Adrenal gland (tissue), 12 donors: ENCODE results near the gene RGL1. TPM values are rescaled to one million over a fixed set of nuclear protein-coding genes. Genes with fewer than 3 reads are reported as not detected.

Source experiments
- DNase-seq, 7 donors: peaks; one replicate each; pipeline ENCODE4 v3.0.0-alpha.2; 2019 to 2020
- H3K27ac ChIP-seq, 5 donors: fragments of 200-600 bp; sonication (generic) in 4 of 5; 1 replicate in 3 of 5; 2 replicates in 2 of 5; pipeline versions ENCODE4 v1.5.1 to v1.8.0; 2016 to 2020; ENCODE audit warnings: mild to moderate bottlenecking in 1 of 5
- H3K27me3 ChIP-seq: fragments of 200-600 bp; 2 replicates; pipeline ENCODE4 v1.8.0; 2021
- H3K36me3 ChIP-seq, 2 donors: fragments of 200-600 bp; replicated peaks in 1 of 2; 1 replicate in 1 of 2; 2 replicates in 1 of 2; pipeline versions ENCODE4 v1.5.1 to v1.8.0; 2018 to 2022
- H3K4me1 ChIP-seq, 2 donors: fragments of 200-600 bp; replicated peaks in 1 of 2; 1 replicate in 1 of 2; 2 replicates in 1 of 2; pipeline versions ENCODE4 v1.5.1 to v1.8.0; 2018 to 2021
- H3K4me3 ChIP-seq, 4 donors: fragments of 200-600 bp; sonication (generic) in 3 of 4; one replicate each; pipeline ENCODE4 v1.5.1; 2016 to 2018
- H3K9me3 ChIP-seq, 3 donors: fragments of 200-600 bp; sonication (generic) in 1 of 3; replicated peaks in 1 of 3; 1 replicate in 2 of 3; 2 replicates in 1 of 3; pipeline versions ENCODE4 v1.5.1 to v1.8.0; 2016 to 2021
- POLR2A ChIP-seq, 2 donors: fragments of 450-650 bp; IDR thresholded peaks; one replicate each; pipeline ENCODE4 v1.6.1; 2017; ENCODE audit warnings: antibody characterized with exemption in 2 of 2, mild to moderate bottlenecking in 2 of 2, moderate library complexity in 1 of 2
- WGBS, 4 donors: extraction: QIAGEN DNeasy Blood & Tissue Kit in 2 of 4; methylation state at CpG; one replicate each; pipeline versions ENCODE4 v1.1.5 to v1.1.7; 2013 to 2017; 5-methylcytosine and 5-hydroxymethylcytosine counted together
- intact Hi-C, 2 donors: fragments of 100-400 bp; cut with DNase I; formaldehyde crosslinking; loops; one replicate each; pipeline versions ENCODE4 v1.14.1 to v1.15.0; 2022 to 2023
- polyA plus RNA-seq, 3 donors: library from polyadenylated mRNA; stranded (reverse); fragments of 200-250 nt in 2 of 3; fragments of 350-450 nt in 1 of 3; fragmentation: Illumina TruSeq in 1 of 3; extraction: RNeasy Lipid Tissue Mini Kit (QIAGEN cat#74804) in 1 of 3; gene quantifications; one replicate each; pipeline ENCODE4 v1.2.3, GENCODE V29; 2013 to 2014
- total RNA-seq, 9 donors: library from RNA; depleted of rRNA in 4 of 9; stranded (reverse); fragments of >200 nt in 4 of 9; fragments of 120-200 nt in 1 of 9; fragmentation: NEBNext Ultra II Directional in 1 of 9; extraction: Animal tissue kit (Norgen Biotek cat#: 25700) in 1 of 9; gene quantifications; one replicate each; pipeline versions ENCODE4 v1.1.0 to v1.2.4, GENCODE V29; 2013 to 2023
- TF ChIP-seq, protein P1 (sequence below), 6 experiments: fragments of 450-650 bp in 4 of 6; fragments of 200-600 bp in 2 of 6; sonication (generic) in 1 of 6; IDR thresholded peaks; 1 replicate in 5 of 6; 2 replicates in 1 of 6; pipeline versions ENCODE4 v1.5.1 to v1.8.0; 2016 to 2021; ENCODE audit warnings: antibody characterized with exemption in 6 of 6, mild to moderate bottlenecking in 2 of 6, moderate library complexity in 1 of 6
- donor health status: healthy with polysubstance abuse.
- donor health status: Bipolar disorder and iron deficiency.
- donor health status: DM: yes; HTN: yes; CAD: no.
- donor health status: DM: no; HTN: no; CAD: no.
- donor health status: DM: no; HTN: no; CAD: no.
- donor health status: DM: yes; HTN: yes; CAD: no.

RGL1 gene
- total and polyA plus RNA-seq, 12 donors: 15.5 to 76.9 (median 34.9) TPM

DNA sequence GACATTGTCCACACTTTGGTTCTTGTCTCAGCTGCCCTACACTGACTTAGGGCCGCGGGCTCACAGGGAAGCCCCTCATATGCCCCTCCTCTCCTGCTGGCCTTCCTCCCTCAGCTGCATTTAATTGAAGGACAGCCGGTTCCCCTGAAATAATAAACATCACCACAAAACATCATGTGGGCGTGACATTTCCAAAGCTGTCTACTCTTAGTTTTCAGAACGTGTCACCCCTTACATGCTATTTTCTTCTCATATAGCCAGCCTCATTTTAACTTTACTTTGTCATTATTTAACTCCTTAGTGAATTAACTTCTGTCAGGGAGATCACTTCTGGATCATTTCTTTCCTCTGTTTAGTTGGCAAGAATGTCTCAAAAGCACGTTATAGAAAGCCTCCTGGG lies 129.4 kb downstream of the RGL1 start:
- Histone ChIP-seq H3K4me1 (peaks cover 0 to 14% of the 10 kb centered on the region in 2 donors), H3K36me3 (peaks cover 0 to 10% of the 10 kb centered on the region in 2 donors)
- intact Hi-C loops: no loop called here

DNA sequence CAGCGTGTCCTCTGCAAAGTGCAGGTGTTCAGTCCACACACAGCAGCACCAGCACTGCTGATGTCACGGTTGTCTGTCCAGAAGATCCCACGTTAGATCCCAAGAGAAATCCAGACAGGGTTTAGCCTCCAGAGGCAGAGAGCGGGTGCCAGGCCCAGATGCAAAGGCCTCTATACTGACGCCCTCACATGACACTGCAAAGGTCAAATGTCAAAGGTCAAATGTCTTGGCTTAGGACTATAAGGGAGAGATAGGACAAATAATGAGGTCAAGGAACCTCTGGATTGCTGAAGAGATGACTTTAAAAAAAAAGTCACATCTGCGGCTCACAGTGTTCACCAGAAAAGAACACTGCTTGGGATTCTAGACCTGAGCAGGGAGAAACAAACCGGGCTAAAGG lies 131.1 kb downstream of the RGL1 start:
- DNase-seq: no peak
- WGBS, 4 donors: 81 to 93% (median 83%) methylated on average over 6 to 7 of the region's 7 CpGs

More for the DNA sequence above, 129.4 kb downstream of the RGL1 start:
- Histone ChIP-seq H3K4me3 (no peak overlapping the region), H3K27me3 (no peaks in the 10 kb centered on the region), H3K27ac (no peak overlapping the region), H3K9me3 (no peaks in the 10 kb centered on the region)
- no peak for DNase-seq
- whole genome bisulfite sequencing, 4 donors: 63 to 77% (median 69%) methylated on average over 6 of the region's 6 CpGs
- TF ChIP-seq, protein P1, sequence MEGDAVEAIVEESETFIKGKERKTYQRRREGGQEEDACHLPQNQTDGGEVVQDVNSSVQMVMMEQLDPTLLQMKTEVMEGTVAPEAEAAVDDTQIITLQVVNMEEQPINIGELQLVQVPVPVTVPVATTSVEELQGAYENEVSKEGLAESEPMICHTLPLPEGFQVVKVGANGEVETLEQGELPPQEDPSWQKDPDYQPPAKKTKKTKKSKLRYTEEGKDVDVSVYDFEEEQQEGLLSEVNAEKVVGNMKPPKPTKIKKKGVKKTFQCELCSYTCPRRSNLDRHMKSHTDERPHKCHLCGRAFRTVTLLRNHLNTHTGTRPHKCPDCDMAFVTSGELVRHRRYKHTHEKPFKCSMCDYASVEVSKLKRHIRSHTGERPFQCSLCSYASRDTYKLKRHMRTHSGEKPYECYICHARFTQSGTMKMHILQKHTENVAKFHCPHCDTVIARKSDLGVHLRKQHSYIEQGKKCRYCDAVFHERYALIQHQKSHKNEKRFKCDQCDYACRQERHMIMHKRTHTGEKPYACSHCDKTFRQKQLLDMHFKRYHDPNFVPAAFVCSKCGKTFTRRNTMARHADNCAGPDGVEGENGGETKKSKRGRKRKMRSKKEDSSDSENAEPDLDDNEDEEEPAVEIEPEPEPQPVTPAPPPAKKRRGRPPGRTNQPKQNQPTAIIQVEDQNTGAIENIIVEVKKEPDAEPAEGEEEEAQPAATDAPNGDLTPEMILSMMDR (IDR thresholded peaks at IDR 0.05): no peak
- no peak for TF ChIP-seq POLR2A (IDR thresholded peaks at IDR 0.05)

DNA sequence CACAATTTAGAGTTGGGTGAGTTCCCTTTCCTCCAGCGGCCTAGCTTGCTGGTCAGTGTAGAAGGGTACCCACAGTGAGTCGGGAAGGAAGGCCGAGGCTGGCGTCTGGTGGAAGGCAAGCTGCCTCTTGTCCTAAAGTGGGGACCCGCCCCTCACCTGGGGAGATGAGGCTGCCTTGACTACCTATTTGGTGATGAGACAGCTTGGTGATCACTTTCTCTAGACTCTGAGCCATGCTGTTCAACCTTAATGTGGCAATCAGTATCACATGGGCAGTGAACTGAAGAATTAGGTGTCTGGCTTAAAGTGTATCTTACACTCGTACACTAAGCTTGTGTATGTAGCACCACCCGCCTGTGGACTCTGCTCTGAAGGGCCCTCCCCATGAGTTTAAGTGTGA lies 131.9 kb downstream of the RGL1 start:
- Histone ChIP-seq H3K4me3 (no peak overlapping the region), H3K36me3 (peaks cover 0 to 6% of the 10 kb centered on the region in 2 donors), H3K27me3 (no peaks in the 10 kb centered on the region), H3K27ac (no peak overlapping the region), H3K9me3 (no peaks in the 10 kb centered on the region), H3K4me1 (peaks cover 0 to 11% of the 10 kb centered on the region in 2 donors)
- WGBS, 4 donors: 74 to 86% (median 84%) methylated on average over 6 to 7 of the region's 7 CpGs
- DNase-seq: no peak
- TF ChIP-seq, protein P1 (IDR thresholded peaks at IDR 0.05): no peak
- TF ChIP-seq POLR2A (IDR thresholded peaks at IDR 0.05): no peak
- intact Hi-C loops: no loop called here

More for the DNA sequence above, 131.1 kb downstream of the RGL1 start:
- no peaks in the 10 kb centered on the region for H3K9me3 ChIP-seq
- TF ChIP-seq, protein P1 (IDR thresholded peaks at IDR 0.05): no peak
- TF ChIP-seq POLR2A (IDR thresholded peaks at IDR 0.05): no peak
- no peaks in the 10 kb centered on the region for H3K27me3 ChIP-seq
- intact Hi-C loops: no loop called here
- no peak overlapping the region for H3K4me3 ChIP-seq
- peaks cover 0 to 6% of the 10 kb centered on the region in 2 donors for H3K36me3 ChIP-seq
- no peak overlapping the region for H3K27ac ChIP-seq
- H3K4me1 ChIP-seq: peaks cover 0 to 14% of the 10 kb centered on the region in 2 donors

DNA sequence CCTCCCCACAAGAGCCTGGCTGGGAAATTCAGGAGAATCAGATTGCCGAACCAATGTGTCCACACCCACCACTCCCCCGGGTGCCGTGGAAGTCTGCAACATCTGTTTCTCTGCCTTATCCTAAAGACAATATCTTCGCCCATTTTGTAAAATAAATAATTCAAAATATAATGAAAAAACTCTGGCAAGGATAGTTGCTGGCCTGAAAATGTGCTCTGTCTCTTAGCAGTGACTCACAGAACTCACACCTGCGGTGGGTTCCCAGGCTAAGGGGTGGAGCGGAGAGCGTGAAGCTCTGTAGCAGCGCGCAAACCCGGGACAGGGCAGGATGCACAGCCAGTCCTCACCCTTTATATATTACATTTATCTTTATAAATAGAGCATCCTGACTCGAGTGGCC lies 132.7 kb downstream of the RGL1 start:
- no peak for TF ChIP-seq POLR2A (IDR thresholded peaks at IDR 0.05)
- TF ChIP-seq, protein P1 (IDR thresholded peaks at IDR 0.05): no peak
- DNase-seq: no peak
- Histone ChIP-seq H3K27me3 (no peaks in the 10 kb centered on the region), H3K27ac (no peak overlapping the region), H3K36me3 (peaks cover 0 to 6% of the 10 kb centered on the region in 2 donors), H3K9me3 (no peaks in the 10 kb centered on the region), H3K4me1 (peaks cover 0 to 3% of the 10 kb centered on the region in 2 donors), H3K4me3 (no peak overlapping the region)
- intact Hi-C loops: no loop called here
- WGBS, 4 donors: 87 to 90% (median 89%) methylated on average over 11 of the region's 11 CpGs
